HG02884 (cell line): ENCODE results near the gene TGFBR3.
"Not testable (repeated sequence)": the region's sequence is repeated elsewhere in the genome, so short reads cannot be mapped to it uniquely, and the experiment has no call there.

Experiments used
- ATAC-seq: cut with Tn5 transposase; IDR thresholded peaks from one replicate; pipeline ENCODE4 v1.9.1; 2021; ENCODE audit warnings: mild to moderate bottlenecking, moderate library complexity; ENCODE audit not compliant: unreplicated experiment

The TGFBR3 gene

DNA sequence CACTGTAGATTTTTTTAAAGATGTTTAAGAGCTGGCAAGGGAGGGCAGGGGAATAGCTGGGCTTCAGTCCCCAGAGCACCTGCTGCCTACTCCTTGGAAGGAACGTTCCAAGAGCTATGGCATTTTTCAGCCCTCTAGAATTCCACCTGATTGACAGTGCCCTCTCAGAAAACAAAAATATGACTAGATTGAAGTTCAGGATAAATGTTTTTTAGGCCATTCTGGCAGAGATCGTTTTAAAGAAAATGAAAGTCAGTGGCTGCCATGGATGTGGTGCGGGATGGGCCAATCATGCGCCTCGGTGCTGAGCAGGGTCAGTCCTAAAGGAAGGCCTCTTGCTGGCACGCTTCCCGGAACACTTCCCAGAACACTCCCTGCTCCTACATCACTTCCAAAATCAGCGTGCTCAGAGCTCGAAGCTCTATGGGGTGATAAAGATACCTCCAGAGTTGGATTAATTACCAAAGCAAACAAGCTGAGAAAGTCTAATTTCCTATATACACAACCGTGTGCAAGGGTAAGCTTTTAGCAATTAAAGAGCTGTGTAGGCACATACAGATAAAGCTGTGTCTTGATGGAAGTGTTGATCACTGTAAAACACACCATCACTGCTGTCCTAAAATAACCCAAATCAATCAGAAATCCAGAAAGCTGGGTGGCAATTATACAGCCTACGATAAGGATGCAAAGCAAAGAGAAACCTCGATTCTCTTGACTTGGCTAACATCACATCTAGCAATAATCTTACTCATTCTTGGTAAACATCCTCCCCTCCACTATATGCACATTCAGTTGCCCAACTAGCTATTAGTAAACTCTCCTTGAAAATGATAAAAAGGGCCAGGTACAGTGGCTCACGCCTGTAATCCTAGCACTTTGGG is 34.6 kb downstream of the TGFBR3 start:
- no peak for ATAC-seq

DNA sequence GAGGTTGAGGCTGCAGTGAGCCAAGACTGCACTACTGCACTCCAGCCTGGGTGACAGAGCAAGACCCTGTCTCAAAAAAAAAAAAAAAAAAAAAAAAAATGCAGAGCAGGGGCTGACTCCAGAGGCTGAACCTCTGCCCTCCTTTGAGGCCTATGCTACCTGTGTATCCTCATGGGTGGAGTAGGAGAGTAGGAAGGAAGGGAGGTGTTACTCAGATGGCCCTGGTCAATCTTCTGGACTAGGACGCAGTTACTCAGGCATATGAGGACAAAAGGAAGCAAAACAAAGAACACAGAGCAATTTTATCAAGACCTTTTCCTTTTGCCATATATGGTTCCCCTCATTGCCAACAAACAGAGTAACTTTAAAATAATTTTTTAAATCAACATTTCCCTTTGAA is 35.2 kb downstream of the TGFBR3 start:
- no peak for ATAC-seq

DNA sequence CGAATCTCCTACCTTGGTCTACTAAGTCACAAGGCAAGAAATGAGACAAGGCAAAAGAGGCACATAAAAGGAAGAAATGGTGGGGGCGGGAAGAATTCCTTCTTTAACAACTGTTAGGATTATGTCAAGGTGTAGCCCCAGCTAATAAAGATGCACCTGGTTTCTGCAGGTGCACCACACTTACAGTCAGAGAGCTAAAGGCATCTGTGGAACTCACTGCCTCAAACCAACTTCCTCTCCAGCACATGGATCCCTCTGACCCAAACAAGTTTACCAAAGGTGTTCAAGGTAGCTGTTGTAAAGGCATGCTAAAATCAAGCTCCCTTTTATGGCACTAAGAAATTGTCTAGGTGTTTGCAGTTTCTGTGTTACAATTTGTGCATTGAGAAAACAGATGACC is 38.1 kb downstream of the TGFBR3 start:
- no peak for ATAC-seq

DNA sequence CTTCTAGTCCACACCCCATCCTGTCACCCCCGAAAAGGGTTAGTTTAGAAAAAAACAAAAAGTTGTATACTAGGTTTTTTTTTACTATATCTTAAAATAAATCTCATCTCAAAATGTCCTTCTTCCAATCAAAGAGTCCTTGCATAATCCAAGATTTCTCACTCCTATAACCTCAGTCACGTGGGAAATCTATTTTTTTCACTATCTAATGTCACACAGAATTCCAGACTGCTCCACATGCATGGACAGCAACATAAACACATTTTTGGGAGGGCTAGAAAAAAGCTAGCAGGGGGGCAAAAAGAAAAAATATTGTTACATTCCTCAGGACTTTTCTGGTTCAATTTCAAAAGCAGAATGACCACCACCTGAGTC is 39.3 kb downstream of the TGFBR3 start:
- no peak for ATAC-seq

DNA sequence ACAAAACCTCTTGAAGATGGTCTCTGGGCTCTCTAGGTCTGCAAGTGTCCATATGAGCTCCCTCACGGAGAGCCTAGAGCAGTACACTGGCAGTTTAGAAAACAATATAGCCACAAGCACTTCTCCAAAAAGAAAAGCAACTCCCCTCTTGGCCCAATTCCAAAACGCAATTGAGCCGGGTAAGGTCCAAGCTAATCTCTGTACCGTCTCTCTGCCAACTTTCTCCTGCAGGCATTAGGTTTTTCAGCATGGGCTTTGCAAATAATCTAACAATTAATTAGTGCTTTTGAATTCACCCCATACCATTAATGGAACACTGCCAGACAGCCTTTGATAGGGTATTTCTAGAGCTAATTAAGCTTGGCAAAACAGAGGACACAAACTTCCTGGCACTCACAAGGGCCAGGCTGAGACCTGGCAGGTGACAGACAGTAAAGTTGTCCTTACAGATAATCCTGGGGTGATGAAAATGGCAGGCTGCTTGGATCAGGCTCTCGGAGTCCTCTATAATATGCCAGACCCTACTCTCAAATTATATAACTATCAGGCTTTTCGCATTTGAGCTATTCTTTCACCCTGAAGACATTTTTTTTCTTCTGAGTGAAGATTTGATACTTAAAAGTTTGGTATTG is 39.8 kb downstream of the TGFBR3 start:
- no peak for ATAC-seq

DNA sequence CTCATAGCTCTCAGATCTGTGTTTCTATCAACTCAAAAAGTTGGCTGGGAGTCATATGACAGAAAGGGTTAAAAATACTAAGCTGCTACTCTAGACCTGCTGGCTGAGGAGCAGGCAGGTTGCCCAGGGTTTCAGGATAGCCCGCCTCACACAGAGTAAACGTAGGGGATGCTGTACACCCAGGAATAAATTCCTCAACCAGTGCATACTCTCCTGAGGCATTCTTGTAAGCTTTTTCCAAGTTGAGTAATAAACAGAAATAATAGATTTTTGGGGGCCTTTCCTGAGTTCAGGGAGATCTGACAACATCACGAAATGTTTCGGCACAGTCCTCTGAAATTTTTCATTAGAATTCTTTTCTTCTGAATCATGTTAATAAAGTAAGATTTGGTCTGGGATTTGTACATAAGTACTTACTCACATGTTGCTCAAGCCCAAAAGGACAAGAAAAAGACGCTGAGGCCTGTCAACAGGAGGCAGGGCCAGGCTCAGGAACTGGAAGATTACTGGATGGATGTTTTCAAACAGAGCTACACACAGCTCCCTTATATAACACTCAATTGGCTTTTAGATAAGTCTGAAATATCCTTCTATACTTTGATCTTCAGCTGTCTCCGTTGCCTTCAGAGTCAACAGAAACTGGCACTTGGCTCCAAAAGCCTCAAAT is 41.0 kb downstream of the TGFBR3 start:
- ATAC-seq = no peak

DNA sequence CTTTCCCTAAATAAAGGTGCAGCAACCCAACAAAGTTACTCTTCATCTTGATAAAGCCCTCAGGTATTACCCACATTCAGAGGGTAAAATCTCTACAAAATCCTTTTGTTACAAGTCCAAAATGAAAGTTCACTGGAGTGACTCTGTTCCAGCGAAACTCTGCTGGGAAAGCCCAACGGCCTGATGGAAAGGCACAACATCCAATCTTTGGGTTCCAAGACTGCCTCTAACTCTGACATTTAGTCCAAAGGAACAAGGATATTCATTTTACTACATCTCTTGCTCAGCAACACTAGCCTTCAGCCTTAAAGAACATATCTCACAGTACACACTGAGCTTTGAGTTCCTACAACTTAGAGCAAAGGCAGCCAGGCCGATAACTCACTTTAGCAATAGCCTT is 42.1 kb downstream of the TGFBR3 start:
- ATAC-seq = no peak

DNA sequence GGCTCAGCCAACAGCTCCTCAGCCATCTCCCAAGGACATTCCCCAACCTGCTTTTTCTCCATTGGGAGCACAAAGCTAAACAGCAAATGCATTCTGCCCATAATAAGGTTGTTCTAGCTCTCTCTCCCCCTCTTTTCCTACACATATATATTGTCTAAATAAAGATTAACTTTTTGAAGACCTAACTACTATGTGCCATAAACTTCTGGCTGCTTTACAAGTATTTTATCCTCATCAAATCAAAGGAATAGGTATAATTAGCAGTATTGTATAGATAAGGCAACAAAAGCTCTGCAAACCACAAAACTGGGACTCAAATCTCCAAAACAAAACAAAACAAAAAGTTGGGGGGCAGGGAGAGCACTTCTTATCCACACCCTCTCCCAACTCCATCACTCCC is 43.4 kb downstream of the TGFBR3 start:
- no peak for ATAC-seq

DNA sequence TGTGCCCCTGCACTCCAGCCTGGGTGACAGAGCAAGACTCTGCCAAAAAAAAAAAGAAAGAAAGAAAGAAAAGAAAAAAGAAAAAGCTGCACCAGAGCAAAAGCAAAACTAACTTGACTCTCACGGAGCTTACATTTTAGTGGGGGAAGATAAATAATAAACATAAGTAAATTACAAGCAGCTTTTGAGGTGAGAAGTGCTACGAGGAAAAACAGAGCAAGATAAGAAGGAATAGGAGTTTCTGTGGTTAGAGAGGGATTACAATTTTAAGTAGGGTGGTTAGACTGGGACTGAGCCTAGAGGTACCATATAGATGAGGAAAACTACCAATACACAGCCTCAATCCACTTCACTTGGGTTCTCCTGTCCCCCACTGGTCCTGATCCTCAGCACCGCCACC is 43.9 kb downstream of the TGFBR3 start:
- ATAC-seq = no peak

DNA sequence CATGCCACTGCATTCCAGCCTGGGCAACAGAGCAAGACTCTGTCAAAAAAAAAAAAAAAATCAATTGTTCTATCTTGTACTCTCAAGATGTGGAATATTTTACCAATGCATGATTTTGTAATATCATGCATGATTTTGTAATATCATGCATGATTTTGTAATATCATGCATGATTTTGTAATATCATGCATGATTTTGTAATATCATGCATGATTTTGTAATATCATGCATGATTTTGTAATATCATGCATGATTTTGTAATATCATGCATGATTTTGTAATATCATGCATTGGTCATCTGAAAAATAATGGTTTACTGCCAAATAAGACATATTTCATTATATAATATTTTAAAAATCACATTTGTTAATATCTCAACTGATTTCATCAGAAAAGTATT is 45.7 kb downstream of the TGFBR3 start:
- not testable (repeated sequence) for ATAC-seq

DNA sequence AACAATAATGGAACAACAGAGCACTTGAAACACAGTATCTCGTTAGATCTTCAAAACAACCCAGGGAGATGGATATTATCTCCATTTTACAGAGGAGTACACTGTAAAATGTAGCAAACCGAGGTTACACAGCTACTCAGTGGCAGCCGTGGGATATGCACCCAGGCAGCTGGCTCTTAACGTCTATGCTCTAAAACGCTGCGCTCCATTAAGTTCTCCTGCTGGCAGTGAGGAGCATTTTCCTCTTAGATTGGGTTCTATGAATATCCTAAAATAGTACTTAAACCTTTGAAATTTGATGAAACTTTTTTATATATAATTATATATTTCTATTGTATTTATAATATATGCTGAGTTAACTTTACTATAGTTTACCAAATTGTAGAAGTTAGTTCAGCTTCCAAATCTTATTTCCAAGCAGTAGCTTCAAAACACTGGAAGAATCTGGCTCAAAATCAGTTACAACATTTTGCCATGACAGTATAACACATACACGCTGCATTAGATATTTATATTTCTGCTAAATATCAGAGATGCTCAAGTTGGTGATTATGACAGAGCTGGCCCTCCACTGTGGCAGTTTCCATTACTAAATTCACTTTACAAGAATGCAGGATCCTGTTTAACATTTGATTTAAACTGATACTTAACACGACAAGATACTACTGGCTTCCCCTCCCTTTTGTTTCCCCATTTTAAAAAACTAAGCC is 49.5 kb downstream of the TGFBR3 start:
- ATAC-seq = no peak

DNA sequence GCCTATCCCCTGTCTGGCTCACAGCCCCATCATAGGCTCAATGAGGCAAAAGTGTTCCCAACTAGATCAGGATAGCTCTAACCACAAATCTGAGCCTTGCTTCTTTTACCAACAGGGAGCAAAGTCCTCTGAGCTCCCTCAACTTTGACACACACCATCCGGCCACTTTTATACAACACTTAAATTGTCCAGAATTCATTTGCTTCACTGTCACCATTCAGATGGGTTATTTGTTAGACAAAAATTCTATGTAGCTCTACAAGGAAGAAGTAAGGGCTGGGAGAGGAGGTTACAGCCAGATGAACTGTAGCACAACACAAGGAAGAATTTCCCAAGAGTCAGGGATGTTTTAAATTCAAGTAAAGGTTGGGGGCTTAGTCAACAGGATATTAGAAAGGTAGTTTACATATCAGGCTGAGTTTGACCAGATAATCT is 50.8 kb downstream of the TGFBR3 start:
- no peak for ATAC-seq

DNA sequence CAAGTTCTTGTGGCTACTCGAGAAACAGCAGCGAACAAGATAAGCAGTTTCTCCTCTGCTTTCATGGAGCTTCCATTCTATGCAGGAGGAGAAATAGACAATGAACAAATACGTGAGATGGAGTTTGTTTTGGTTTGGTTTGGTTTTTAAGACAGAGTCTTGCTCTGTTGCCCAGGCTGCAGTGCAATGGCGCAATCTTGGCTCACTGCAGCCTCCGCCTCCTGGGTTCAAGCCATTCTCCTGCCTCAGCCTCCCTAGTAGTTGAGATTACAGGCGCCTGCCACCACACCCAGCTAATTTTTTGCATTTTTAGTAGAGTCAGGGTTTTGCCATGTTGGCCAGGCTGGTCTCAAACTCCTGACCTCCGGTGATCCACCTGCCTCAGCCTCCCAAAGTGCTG is 51.4 kb downstream of the TGFBR3 start:
- not testable (repeated sequence) for ATAC-seq

DNA sequence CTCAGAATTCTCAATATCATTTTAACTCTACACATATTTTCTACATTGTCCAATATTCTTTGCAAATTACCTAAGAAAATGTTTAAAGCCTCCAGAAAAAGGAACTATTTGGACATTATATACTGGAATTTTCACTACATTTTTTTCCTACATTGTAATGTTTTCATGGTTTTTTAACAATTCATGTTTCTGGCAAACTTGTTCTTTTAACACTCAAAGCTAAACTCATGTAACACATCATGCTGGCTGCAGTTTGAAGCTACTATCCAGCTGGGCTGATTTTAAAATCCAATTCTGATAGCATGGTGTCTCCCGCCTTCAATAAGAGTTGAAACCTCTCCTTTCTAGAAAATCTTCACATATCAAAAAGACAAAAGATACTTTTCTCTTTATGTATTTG is 52.0 kb downstream of the TGFBR3 start:
- ATAC-seq = no peak

DNA sequence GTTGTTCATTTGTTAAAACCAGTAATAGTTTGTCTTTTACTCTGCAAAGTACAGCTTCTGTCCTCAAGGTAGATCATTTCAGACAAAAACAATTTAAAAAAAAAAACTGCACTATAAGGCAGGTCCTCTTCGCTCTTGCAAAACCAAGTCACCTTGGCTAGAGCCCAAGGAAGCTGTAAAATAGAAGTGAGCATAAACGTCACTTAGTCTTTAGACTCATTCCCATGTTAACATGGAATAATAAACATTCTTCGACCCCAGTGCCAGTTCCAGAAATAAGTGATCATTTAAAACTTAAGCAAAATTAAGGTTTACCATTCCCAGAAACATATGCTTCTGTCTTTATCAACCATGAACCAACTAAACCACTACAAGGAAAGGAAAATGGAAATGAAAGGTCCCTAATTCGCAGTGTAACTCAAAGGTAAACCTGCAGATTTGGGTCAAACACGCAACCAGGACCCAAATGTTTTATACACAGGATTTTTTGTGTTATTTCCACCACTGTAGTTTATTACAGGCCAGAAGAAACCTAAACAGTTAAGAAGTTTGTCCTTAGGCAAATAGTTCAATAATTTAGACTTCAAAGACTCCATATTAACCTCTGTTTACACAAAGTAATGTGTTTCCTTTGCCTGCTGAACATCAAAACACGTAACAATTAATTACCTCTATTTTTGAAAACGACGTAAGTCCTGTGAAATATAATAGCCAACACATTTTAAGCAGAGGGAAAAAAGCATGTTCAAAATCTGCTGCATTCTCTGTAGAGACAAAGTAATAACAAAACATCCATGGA is 54.6 kb downstream of the TGFBR3 start:
- no peak for ATAC-seq

DNA sequence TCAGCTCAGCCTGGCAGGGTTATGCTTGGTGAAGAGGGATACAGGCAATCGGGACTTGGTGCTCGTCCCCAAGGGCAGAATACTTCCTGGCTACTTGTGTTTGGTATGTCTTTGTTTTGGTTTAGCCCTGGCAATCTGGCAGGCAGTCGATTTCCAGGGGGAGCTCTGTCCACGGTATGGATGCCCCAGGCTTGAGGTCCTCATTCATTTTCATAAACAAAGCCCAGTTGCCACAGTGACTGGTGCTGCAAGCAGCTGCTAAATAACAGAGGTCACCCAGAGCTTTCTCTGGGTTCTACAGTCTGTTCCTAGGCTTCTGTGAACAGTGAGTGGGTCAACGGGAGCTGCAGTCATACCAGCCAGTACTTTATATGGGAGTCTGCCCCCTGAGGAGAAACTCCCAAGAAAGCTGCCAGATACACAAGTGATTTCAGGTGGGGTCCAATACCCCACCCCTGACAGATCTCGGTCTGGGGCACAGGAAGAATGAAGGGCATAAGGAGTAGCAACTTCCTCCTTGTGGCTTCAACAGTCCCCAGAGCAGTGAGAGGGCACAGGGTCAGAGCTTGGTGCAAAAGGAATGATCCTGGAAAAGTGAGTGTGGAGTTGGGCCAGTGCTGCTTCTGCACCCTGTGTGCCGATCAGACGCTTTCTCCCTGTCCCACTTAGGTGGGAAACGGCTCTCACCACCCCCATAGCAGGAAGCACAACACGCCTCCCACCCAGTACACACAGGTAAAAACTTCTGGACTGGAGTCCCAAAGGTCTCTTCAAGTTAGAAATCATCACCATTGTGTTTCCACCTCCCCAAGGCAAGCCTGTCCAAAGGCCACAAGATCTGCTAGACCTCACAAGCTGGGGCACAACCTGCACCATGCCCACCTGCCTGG is 55.5 kb downstream of the TGFBR3 start:
- ATAC-seq = no peak

DNA sequence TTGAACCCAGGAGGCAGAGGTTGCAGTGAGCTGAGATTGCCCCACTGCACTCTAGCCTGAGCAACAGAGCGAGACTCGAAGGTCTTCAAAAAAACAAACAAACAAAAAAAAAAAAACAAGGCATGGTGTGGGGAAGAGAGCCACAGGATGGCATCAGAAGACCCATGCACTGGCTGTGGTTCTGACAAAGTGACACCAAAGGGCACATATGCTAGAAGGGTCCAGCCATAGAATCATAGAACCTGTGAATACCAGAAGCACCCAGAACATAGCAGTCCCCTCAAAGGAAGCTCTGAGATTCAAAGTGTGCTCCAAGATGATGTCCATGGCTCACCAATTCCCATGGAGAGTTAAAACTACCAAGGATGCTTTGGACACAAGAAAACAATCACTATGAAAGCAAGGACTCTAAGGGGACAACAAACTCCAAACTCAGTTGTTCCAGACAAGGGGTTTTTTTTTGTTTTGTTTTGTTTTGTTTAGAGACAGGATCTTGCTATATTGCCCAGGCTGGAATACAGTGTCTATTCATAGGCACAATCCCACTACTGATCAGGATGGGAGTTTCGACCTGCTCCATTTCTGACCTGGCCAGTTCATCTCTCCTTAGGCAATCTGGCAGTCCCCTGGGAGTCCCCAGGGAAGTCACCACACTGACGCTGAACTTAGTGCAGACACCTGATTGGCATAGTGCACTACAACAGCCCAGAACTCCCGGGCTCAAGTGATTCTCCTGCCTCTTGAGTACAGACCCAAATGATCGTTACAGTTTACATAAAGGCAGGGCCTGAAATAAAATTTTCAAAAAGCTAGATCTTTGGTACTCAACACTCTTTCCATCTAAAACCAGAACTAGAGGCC is 56.4 kb downstream of the TGFBR3 start:
- ATAC-seq = no peak

DNA sequence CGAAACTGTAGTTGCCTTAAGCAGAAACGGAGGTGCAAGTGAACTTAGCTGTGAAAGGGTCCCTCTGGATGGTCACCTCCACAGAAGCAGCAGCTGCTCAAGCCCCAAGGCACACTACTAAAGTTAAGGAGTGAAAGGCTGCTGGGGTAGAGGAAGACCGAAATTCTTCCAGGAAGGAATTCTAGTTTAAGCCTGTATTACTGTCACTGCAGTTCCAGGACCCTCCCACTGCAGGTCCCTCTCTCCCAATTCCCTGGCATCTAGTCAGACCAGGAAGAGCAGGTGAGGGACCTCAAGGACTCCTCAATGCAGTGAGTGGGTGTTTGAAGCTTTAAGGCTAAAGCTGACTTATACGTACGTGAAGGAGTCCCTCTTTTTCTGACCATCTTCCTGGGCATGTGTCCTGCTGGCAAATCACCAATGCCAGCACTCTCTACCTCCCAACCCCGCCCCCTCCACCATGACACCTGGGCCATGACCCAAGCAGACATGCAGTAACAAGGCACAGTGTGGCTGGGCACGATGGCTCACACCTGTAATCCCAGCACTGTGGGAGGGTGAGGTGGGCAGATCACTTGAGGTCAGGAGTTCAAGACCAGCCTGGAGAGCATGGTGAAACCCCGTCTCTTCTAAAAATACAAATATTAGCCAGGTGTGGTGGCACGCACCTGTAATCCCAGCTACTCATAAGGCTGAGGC is 57.2 kb downstream of the TGFBR3 start:
- ATAC-seq = no peak
